Endothelial cell of umbilical vein (primary cell): ENCODE data around the gene LILRA1. TPM values are rescaled to one million over a fixed set of nuclear protein-coding genes. Genes with fewer than 3 reads are reported as not detected.

Experiments used
- BruUV-seq: library from RNA; stranded (reverse); fragments of 400-500 nt; replicated peaks from 2 replicates; lab custom pipeline; 2021; lab: Mats Ljungman, UMichigan
- CTCF ChIA-PET: fragments of 300-600, 350-600 bp; sonication (Branson Sonifier 250); formaldehyde crosslinking; loops from one replicate; lab custom pipeline; 2021; ENCODE audit warnings: antibody characterized with exemption, inconsistent platforms; lab: Charles Lee
- POLR2A ChIA-PET: fragments of 300-600, 350-600 bp; sonication (Branson Sonifier 250); formaldehyde crosslinking; loops from one replicate; lab custom pipeline; 2021; ENCODE audit warnings: antibody characterized with exemption, inconsistent platforms; lab: Charles Lee
- DNase-seq: peaks from one replicate; pipeline ENCODE4 v3.0.0-alpha.2; 2011; ENCODE audit warnings: low read depth, low spot score
- FAIRE-seq: peaks from 2 replicates; lab custom pipeline; 2011; peaks lifted over from hg19 to GRCh38; lab: Jason Lieb, UNC
- H2AFZ ChIP-seq: 2 replicates; pipeline ENCODE4 v1.6.0; 2012; ENCODE audit warnings: low read depth, low read length, control low read depth, inconsistent platforms
- H3K27ac ChIP-seq: 2 replicates; pipeline ENCODE4 v1.5.1; 2011; ENCODE audit warnings: low read depth, mild to moderate bottlenecking, control low read depth, low read length, moderate library complexity; ENCODE audit not compliant: insufficient read depth
- H3K27me3 ChIP-seq, 2 experiments: 2 replicates each; pipeline versions ENCODE4 v1.6.0 to v1.6.1; 2011; ENCODE audit warnings: low read length in 2 of 2, mixed read lengths in 1 of 2; ENCODE audit not compliant: control insufficient read depth in 2 of 2, insufficient read depth in 2 of 2
- H3K36me3 ChIP-seq, 2 experiments: 2 replicates in 1 of 2; 3 replicates in 1 of 2; pipeline ENCODE4 v1.5.1; 2011; ENCODE audit warnings: low read length in 2 of 2, mild to moderate bottlenecking in 1 of 2, moderate library complexity in 1 of 2; ENCODE audit not compliant: control insufficient read depth in 2 of 2, insufficient read depth in 2 of 2; ENCODE audit errors: extremely low read depth in 1 of 2
- H3K4me1 ChIP-seq: 3 replicates; pipeline ENCODE4 v1.5.1; 2011; ENCODE audit warnings: mild to moderate bottlenecking, low read length; ENCODE audit not compliant: control insufficient read depth, insufficient read depth; ENCODE audit errors: extremely low read depth
- H3K4me2 ChIP-seq: 2 replicates; pipeline ENCODE4 v1.6.1; 2011; ENCODE audit warnings: low read length, control low read depth, mixed read lengths; ENCODE audit not compliant: insufficient read depth
- H3K4me3 ChIP-seq, 3 experiments: fragments of 200-600 bp in 1 of 3; sonication (generic), shearing (Covaris generic) in 1 of 3; replicated peaks in 1 of 3; 2 replicates each; pipeline ENCODE4 v1.5.1; 2011 to 2016; ENCODE audit warnings: control low read depth in 3 of 3, low read length in 3 of 3, mild to moderate bottlenecking in 2 of 3, inconsistent platforms in 1 of 3, low read depth in 1 of 3, moderate library complexity in 1 of 3; ENCODE audit not compliant: insufficient read depth in 1 of 3
- H3K79me2 ChIP-seq: 2 replicates; pipeline ENCODE4 v1.6.0; 2012; ENCODE audit warnings: low read length, inconsistent platforms; ENCODE audit not compliant: control insufficient read depth, insufficient read depth
- H3K9ac ChIP-seq: replicated peaks from 2 replicates; pipeline ENCODE3; 2011; ENCODE audit warnings: low read length, control low read depth; ENCODE audit not compliant: insufficient read depth; ENCODE audit errors: extremely low read depth
- H3K9me1 ChIP-seq: replicated peaks from 3 replicates; pipeline ENCODE4 v1.6.0; 2011; ENCODE audit warnings: mild to moderate bottlenecking, low read length; ENCODE audit not compliant: control insufficient read depth, insufficient read depth; ENCODE audit errors: extremely low read depth
- H3K9me3 ChIP-seq: replicated peaks from 2 replicates; pipeline ENCODE4 v1.5.1; 2012; ENCODE audit warnings: low read length, inconsistent platforms; ENCODE audit not compliant: control insufficient read depth, insufficient read depth
- H4K20me1 ChIP-seq: replicated peaks from 2 replicates; pipeline ENCODE3; 2011; ENCODE audit warnings: mild to moderate bottlenecking, low read length; ENCODE audit not compliant: control insufficient read depth, insufficient read depth; ENCODE audit errors: extremely low read depth
- EZH2 ChIP-seq: IDR thresholded peaks from 2 replicates; pipeline ENCODE4 v1.6.1; 2012; ENCODE audit warnings: borderline replicate concordance, low read depth, mild to moderate bottlenecking, moderate library complexity, low read length, inconsistent platforms; ENCODE audit not compliant: severe bottlenecking
- FOS ChIP-seq: IDR thresholded peaks from 2 replicates; pipeline ENCODE4 v1.6.1; 2011; ENCODE audit warnings: mild to moderate bottlenecking, low read length, moderate library complexity, borderline replicate concordance; ENCODE audit not compliant: insufficient read depth
- GATA2 ChIP-seq: IDR thresholded peaks from 2 replicates; pipeline ENCODE4 v1.7.0; 2011; ENCODE audit warnings: low read depth, mild to moderate bottlenecking, moderate library complexity, mixed read lengths, low read length; ENCODE audit not compliant: insufficient read length, insufficient read depth
- JUN ChIP-seq: IDR thresholded peaks from 2 replicates; pipeline ENCODE4 v1.6.1; 2011; ENCODE audit warnings: borderline replicate concordance, low read depth; ENCODE audit not compliant: insufficient read length, insufficient read depth
- MYC ChIP-seq: IDR thresholded peaks from one replicate; pipeline ENCODE4 v1.6.1; 2011; ENCODE audit warnings: mild to moderate bottlenecking, low read depth, low read length
- POLR2A ChIP-seq: IDR thresholded peaks from 2 replicates; pipeline ENCODE4 v1.6.1; 2012; ENCODE audit warnings: low read depth, mild to moderate bottlenecking, control low read depth, low read length
- POLR2AphosphoS5 ChIP-seq: IDR thresholded peaks from 2 replicates; pipeline ENCODE4 v1.6.1; 2012; ENCODE audit warnings: low read depth, mild to moderate bottlenecking, control low read depth, low read length, moderate library complexity; ENCODE audit not compliant: insufficient read depth
- dilution Hi-C: fragments of 300-500 bp; cut with MboI; formaldehyde crosslinking; loops from one replicate; pipeline ENCODE4 v1.15.0; 2019; ENCODE audit warnings: low sequenced_read_pairs; ENCODE audit not compliant: extremely low pct_ligation_motif_present
- intact Hi-C: fragments of 100-400 bp; cut with micrococcal nuclease; formaldehyde crosslinking; loops from one replicate; pipeline ENCODE4 v1.10.0; 2022
- polyA plus RNA-seq, 4 experiments: library from polyadenylated mRNA; depleted of rRNA in 3 of 4; stranded (reverse) in 3 of 4; unstranded in 1 of 4; fragments of >200 nt; gene quantifications; 2 replicates each; pipeline versions ENCODE4 v1.2.1 to v1.2.3, GENCODE V29; 2011 to 2012; ENCODE audit warnings: missing spikeins in 1 of 4
- total RNA-seq: library from RNA; stranded (reverse); gene quantifications from 2 replicates; pipeline ENCODE4 v1.2.3, GENCODE V29; 2021
- TF ChIP-seq, protein P1 (sequence below): IDR thresholded peaks from 2 replicates; pipeline ENCODE4 v1.6.1; 2011; ENCODE audit not compliant: insufficient read depth, insufficient read length
- TF ChIP-seq, protein P2 (sequence below), 2 donors: IDR thresholded peaks; 1 replicate in 1 of 2; 2 replicates in 1 of 2; pipeline ENCODE4 v1.5.1; 2011; ENCODE audit warnings: low read length in 2 of 2, mild to moderate bottlenecking in 2 of 2, moderate library complexity in 2 of 2, control low read depth in 1 of 2, inconsistent platforms in 1 of 2, low read depth in 1 of 2; ENCODE audit not compliant: insufficient read depth in 1 of 2; ENCODE audit errors: extremely low read depth in 1 of 2

The LILRA1 gene
- total and polyA plus RNA-seq, 2 donors (not counting 3 experiments of a cell fraction or from before 2014, with no cell fraction given): not detected

DNA sequence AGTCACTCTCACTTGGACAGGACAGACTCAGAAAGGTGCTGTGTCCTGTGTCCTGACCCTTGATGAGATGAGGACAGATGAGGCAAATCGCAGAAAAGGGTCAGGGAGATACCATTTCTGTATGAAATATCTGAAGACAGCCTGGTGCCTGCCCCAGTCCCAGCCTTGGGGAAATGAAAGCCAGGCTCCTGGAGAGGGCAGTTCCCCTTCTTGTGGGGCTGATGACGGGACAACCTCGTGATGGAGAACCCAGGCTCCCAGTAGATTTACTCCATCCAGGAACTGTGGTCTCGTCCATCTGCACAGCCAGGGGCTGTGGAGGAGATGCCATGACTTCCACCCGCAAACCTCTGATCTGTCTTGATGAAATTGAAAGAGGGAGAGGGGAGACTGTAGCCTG lies 50.6 kb downstream of the LILRA1 start:
- Histone ChIP-seq H2AFZ (no peak overlapping the region), H3K27me3 (no peaks in the 10 kb centered on the region), H3K9me3 (no peaks in the 10 kb centered on the region), H3K4me3 (no peak overlapping the region), H3K27ac (no peak overlapping the region), H3K4me1 (no peaks in the 10 kb centered on the region), H3K79me2 (no peaks in the 10 kb centered on the region), H3K9ac (no peak overlapping the region), H3K9me1 (no peaks in the 10 kb centered on the region), H3K36me3 (no peaks in the 10 kb centered on the region), H4K20me1 (no peaks in the 10 kb centered on the region), H3K4me2 (no peak overlapping the region)
- intact Hi-C loops (no loop called here), dilution Hi-C loops (no loop called here)
- ChIA-PET POLR2A (no interaction called here), CTCF (no interaction called here)
- no peak for FAIRE-seq
- BruUV-seq: no TSS peak
- TF ChIP-seq, protein P1, sequence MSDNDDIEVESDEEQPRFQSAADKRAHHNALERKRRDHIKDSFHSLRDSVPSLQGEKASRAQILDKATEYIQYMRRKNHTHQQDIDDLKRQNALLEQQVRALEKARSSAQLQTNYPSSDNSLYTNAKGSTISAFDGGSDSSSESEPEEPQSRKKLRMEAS: no peak
- TF ChIP-seq FOS (no peak), MYC (no peak), JUN (no peak)
- DNase-seq: no peak

DNA sequence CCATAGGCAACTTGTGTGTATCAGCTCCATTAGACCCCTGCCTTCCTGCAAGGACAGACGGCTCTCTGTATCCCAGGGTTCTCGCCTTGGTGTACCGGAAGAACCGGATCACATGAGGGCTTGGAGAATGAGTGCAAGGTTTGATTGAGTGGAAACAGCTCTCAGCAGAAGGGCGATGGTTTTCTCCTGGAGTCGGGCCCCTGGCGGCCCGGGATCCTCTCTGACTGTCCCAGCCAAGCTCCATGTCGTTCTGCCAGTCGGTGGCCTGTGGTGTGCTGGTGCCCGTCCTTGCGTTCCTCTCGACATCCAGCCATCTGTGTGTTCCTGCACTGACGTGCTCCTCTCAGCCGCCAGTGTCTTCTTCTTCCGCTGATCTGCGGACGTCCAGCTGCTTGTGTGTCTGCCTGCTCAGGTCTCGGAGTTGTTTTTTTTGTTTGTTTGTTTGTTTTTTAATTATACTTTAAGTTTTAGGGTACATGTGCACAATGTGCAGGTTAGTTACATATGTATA lies 53.0 kb downstream of the LILRA1 start:
- H3K4me1 ChIP-seq: no peaks in the 10 kb centered on the region
- no peaks in the 10 kb centered on the region for H3K9me1 ChIP-seq
- no peak for DNase-seq
- no peak overlapping the region for H3K4me2 ChIP-seq
- H4K20me1 ChIP-seq: no peaks in the 10 kb centered on the region
- no peaks in the 10 kb centered on the region for H3K9me3 ChIP-seq
- no peak overlapping the region for H3K4me3 ChIP-seq
- no peak overlapping the region for H3K9ac ChIP-seq
- no TSS peak for BruUV-seq
- ChIA-PET POLR2A (no interaction called here), CTCF (no interaction called here)
- H3K79me2 ChIP-seq: no peaks in the 10 kb centered on the region
- H3K27ac ChIP-seq: no peak overlapping the region
- no peak for TF ChIP-seq POLR2A
- TF ChIP-seq MYC: no peak
- TF ChIP-seq POLR2AphosphoS5: no peak
- TF ChIP-seq, protein P2, sequence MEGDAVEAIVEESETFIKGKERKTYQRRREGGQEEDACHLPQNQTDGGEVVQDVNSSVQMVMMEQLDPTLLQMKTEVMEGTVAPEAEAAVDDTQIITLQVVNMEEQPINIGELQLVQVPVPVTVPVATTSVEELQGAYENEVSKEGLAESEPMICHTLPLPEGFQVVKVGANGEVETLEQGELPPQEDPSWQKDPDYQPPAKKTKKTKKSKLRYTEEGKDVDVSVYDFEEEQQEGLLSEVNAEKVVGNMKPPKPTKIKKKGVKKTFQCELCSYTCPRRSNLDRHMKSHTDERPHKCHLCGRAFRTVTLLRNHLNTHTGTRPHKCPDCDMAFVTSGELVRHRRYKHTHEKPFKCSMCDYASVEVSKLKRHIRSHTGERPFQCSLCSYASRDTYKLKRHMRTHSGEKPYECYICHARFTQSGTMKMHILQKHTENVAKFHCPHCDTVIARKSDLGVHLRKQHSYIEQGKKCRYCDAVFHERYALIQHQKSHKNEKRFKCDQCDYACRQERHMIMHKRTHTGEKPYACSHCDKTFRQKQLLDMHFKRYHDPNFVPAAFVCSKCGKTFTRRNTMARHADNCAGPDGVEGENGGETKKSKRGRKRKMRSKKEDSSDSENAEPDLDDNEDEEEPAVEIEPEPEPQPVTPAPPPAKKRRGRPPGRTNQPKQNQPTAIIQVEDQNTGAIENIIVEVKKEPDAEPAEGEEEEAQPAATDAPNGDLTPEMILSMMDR (IDR thresholded peaks at IDR 0.05; ENCODE audit: extremely low read depth in 1 of 2, insufficient read depth in 1 of 2, low read depth in 1 of 2, low read length in 2 of 2): no peak
- TF ChIP-seq, protein P1: no peak
- no peak for TF ChIP-seq GATA2
- TF ChIP-seq FOS: no peak
- TF ChIP-seq JUN: no peak
- no peak for TF ChIP-seq EZH2
- H3K36me3 ChIP-seq: no peaks in the 10 kb centered on the region
- dilution Hi-C loops (no loop called here), intact Hi-C loops (no loop called here)
- no peak for FAIRE-seq
- H2AFZ ChIP-seq: no peak overlapping the region
- H3K27me3 ChIP-seq: no peaks in the 10 kb centered on the region
